LHCN-M2 (cell line): ENCODE measurements around the gene SFXN2. TPM values are rescaled to one million over a fixed set of nuclear protein-coding genes. Genes with fewer than 3 reads are reported as not detected.
A peak's percentile ranks its signal among the peaks of the same experiment; 100 is the strongest.

Experiments
- DNase-seq: peaks from one replicate; pipeline ENCODE4 v3.0.0-alpha.2; 2012; ENCODE audit warnings: low read depth
- total RNA-seq: library from RNA; depleted of rRNA; stranded (reverse); fragments of >200 nt; gene quantifications from 2 replicates; pipeline ENCODE4 v1.2.3, GENCODE V29; 2014

SFXN2 gene
- total RNA-seq, 1 experiment from 2014 or later, result 2.2 TPM

DNA sequence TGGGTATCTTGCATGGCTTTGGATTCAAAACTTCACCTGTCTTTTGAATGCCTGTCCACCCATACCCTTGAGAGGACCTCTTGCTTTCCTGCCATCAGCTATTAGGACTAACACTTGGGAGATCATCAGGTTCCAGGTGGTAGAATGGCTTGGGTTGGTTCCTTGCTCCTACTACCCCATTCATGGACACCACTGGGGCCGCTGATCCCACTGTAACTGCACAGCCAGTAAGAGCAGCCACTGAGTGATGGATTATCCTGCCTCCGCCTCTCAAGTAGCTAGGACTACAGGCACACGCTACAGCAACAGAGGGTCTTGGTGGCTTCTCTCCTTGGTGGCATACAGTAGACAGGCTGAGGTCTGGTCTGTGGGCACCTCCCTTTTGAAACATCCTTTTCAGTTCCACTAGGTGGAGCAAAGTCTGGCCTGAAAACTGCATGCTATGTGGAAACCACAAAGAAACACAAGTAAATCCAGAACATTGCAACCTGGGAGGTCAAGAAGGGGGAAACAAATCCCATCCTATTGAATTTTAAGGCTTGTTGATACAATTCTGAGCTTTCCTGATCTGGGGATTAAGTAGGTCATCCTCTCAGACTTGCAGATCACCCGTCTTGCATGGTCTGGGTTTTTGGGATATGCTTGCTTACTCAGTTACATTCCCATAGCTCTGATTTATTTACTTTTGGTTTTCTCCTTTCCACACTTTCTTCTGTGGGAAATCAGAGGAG lies 38.7 kb downstream of the SFXN2 start:
- DNase-seq, result peak; percentile 86

DNA sequence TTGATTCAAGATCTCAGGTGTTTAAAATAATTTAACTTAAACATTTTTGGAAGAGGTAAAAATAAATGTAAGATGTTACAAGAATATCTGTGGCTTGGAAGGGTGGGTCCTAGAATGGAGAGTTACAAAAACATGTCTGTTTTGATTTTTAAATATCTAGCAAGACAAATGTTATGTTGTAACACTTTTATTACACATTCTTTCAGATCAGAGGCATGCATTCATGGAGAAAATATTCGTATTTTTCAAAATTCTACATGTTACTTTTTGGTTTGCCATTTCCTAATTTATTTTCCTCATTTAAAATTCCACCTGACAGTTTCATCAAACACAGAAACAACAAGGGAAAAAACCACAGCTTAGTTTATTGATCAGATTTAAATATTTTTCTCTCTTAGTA lies 39.3 kb downstream of the SFXN2 start:
- no peak for DNase-seq

DNA sequence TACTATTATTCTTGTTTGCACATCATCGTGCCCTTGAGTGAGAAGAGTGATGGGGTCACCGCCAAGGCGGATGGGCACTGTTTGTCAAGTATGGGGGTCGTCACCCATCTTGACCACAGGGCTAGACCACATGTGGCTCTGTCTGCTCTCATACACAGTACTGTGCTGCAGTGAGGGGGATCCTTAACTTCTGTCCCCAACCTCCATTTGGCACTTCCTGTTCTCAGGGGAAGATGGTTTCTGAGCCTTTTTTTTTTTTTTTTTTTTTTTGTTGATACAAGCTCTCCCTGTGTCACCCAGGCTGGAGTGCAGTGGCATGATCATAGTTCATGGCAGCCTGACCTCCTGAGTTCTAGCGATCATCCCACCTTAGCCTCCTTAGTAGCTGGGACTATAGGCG lies 42.9 kb downstream of the SFXN2 start:
- DNase-seq, result no peak

DNA sequence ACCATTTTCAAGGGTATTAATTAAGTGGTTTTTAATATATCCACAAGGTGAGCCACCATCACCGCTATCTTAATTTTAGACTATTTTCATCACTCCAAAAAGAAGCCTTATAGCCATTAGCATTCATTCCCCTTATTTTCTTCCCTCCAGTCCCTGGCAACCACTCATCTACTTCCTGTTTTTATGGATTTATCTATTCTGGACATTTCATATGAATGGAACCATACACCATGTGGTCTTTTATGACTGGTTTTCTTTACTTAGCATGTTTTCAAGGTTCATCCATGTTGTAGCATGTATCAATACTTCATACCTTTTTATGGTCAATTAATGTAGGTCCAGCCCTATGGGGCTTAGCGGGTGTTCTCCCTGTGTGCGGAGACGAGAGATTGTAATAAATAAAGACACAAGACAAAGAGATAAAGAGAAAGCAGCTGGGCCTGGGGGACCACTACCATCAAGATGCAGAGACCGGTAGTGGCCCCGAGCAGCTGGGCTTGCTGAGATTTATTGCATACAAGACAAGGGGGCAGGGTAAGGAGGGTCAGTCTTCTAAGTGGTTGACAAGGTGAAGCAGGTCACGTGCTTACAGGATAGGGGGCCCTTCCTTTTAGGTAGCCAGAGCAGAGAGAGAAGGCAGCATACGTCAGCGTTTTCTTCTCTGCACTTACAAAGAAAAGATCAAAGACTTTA lies 44.0 kb downstream of the SFXN2 start:
- DNase-seq, result peak; percentile 22

DNA sequence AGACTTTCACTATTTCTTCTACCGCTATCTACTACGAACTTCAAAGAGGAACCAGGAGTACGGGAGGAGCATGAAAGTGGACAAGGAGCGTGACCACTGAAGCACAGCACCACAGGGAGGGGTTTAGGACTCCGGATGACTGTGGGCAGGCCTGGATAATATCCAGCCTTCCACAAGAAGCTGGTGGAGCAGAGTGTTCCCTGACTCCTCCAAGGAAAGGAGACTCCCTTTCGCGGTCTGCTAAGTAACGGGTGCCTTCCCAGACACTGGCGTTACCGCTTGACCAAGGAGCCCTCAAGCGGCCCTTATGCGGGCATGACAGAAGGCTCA lies 44.5 kb downstream of the SFXN2 start:
- DNase-seq, result peak; percentile 41

DNA sequence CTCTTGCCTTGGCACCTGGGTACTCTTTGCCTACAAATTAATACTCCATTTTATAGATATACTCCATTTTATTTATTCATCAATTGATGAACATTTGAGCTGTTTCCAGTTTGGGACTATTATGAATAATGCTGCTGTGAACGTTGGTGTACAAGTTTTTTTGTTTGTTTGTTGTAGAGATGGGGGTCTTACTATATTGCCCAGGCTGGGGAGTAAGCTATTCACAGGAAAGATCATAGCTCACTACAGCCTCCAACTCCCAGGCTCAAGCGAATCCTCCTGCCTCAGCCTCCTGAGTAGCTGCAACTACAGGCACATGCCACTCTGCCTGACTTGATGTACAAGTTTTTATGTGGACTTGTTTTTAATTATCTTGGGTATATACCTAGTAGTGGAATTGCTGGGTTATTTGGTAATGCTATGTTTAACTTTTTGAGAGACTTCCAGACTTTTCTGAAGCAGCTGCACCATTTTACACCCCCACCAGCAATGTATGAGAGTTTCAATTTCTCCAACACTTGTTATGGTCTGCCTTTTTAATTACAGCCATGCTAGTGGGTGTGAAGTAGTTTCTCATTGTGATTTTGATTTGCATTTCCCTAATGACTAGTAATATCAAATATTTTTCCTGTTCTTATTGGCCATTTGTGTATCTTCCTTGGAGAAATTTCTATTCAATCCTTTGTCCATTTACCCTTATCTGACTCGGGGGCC lies 45.2 kb downstream of the SFXN2 start:
- DNase-seq, result no peak

DNA sequence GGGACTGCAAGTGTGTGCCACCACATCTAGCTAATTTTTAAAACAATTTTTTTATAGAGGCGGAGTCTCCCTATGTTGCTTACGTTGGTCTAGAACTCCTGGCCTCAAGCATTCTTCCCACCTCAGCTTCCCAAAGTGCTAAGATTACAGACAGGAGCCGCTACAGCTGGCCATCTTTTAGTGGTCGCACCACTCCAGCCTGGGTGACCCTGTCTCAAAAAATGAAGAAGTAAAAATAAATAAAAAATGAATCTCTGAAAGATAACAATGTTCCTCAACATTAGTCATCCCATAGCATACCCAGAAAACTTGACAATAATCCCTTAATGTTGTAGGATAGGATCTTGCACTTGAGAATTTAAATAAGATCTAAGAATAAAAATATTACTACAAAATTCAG lies 47.5 kb downstream of the SFXN2 start:
- DNase-seq, result no peak

DNA sequence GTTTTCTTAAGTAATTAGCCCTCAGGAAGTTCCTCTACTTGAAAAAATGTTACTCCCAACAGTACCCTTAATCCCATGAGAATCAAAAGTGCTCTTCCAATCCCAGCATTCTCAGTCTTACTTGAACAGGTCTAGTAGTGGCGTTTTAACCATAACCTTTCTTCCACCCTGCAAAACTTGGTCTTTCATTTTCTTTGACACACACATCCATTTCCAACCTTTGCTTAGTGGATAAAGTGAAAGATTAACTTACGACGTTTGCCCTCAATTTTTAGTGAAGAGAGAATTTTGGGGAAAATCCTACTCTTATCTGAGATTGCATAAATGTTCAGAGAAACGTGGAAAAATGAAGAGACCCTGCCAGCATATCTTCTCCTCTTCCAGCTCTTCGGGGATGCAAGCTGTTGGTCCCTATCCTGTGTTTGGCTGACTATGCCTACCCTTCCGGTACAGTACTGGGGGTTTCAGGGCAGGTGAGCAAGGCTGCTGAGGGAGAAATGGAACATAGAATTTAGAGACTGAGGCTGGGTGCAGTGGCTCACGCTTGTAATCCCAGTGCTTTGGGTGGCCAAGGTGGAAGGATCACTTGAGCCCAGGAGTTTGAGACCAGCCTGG lies 48.1 kb downstream of the SFXN2 start:
- DNase-seq, result no peak

DNA sequence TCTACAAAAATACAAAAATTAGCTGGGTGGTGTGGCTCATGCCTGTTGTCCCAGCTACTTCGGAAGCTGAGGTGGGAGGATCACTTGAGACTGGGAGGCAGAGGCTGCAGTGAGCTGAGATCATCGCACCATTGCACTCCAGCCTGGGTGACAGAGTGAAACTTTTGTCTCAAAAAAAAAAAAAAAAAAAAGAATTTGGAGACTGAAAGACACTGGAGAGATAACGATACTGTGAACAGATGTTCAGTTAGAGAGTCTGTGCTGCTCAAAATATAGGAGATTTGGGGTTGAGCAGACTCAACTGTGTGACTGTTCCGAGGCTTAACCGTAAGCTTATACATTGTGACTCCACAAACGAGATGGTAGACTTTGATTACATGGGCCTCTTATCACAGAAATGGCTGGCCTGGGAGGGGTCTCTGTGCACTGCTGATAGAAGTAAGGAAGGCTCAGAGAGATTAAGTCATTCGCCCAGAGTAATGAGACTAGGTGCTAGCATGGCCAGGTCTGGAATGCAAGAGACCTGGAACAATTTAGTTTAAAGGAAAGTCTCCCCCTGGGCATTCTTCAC lies 48.7 kb downstream of the SFXN2 start:
- DNase-seq, result no peak

DNA sequence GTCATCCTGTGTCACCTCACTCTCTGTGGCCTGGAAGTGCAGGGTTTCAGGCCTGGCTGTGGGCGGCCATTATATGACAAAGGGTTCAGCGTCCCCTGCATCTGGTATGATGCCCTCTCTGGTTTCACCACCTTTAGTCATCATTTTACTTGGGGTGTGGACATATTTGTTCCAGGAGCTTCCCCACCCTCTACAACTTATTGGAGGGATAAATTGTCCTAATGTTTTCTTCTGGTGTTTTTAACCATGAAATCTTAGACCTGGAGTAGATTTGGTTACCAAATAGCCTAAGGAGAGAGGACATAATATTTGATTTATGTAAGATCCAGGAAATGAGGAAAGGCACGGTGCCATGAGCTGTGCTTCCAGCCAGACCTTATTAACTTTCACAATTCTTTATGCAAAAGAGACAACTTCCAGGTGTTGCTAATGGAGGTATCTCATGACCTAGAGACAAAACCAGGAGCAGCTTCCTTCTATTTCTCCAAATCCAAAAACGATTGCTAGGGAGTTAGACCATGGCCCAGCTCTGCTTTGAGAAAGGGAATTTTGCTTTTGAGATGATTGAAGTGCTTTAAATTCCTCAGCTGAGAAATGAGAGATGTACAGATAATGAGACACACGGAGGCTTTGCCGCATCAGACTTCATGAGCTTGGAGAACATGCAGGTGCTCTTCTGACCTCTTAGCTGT lies 50.2 kb downstream of the SFXN2 start:
- no peak for DNase-seq

DNA sequence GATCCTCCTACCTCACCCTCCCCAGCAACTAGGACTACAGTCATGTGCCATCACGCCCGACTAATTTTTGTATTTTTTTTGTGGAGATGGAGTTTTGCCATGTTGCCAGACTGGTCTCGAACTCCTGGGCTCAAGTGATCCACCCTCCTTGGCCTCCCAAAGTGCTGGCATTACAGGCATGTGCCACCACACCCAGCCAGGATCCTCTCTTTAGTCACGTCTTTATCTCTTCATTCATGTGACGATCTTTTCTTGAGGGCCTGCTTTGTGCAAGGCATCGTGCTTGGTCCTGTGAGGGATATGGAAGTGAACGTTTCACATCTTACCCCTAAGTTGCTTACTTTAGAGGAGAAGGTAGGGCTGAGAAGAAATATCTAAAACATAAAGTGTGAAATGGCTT lies 50.9 kb downstream of the SFXN2 start:
- no peak for DNase-seq

DNA sequence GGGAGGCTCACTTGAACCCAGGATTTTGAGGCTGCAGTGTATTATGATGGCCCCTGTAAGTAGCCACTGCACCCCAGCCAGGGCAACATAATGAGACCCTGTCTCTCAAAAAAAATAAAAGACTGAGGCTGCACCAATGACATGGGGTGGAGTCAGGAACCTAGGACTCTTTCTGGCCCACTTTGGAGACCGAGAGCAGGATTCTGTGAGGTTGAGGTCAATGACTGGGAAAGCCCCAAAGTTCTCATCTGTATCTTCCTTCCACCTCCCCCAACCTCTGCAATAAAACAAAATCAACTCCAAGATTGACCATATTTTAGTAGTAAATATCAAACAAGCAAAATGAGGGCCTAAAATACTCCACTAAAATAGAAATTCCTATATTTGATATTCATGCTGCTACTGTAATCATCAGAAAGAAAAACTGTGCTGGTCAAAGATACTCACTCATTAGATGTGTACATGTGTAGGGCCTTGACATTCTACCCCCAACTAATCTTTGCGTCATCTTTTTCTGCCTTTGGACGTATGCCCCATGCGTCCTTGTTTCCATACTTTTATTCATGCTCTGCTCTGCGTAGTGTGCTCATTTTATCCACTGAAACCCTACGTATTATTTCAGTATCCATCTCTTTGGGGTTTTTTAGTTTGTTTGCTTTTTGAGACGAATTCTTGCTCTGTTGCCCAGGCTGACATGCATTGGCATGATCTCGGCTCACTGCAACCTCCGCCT lies 53.2 kb downstream of the SFXN2 start:
- no peak for DNase-seq

DNA sequence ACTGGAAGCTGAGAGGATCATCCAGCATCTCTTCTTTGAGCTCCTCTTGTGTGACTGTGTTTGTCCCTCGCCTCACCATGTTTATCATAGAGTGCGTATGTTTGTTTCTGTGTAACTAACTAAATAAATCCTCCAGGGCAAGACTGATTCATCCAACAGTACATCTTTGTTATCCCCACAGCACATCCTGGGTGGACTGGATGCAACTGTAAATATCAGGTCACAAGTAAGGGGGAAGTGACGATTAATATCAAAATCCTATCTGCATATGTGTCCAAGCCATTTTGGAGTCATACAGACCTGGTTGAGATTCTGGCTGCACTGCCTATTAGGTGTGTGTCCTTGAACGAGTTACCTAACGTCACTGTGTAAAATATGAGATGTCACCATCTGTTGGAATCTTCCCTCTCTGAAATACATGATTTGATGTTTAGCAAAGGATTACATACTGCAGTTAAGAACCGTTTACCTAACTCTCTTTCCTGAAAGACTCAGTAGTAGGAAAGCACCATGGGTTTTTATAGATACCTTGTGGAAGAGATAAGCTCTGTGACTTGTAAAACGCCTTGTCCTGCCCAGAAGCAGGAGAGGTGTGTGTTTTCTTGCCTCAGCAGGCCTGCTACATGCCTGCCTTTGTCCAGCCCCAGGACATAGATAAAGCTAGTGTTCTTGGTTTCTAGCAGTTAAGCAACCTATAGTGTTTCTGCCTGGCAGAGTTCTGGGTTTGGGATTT lies 55.1 kb downstream of the SFXN2 start:
- peak; percentile 24 for DNase-seq

DNA sequence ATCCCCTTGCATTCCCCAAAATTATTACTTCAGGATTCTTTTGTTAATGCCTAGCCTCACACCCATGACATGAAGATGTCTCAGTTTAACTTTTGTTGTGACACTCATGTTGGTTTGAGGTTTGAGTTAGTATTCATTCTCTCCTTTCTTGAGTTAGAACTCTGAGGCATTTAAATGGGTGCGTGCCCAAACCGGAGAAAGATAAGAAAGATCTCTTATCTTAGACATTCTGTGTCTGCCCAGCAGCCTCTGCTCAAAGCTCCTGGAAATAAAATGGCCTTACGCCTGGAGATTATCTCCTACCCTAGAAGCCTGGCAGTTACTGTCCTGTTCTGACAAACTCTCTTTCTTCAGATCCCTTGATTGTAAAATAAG lies 55.7 kb downstream of the SFXN2 start:
- no peak for DNase-seq

DNA sequence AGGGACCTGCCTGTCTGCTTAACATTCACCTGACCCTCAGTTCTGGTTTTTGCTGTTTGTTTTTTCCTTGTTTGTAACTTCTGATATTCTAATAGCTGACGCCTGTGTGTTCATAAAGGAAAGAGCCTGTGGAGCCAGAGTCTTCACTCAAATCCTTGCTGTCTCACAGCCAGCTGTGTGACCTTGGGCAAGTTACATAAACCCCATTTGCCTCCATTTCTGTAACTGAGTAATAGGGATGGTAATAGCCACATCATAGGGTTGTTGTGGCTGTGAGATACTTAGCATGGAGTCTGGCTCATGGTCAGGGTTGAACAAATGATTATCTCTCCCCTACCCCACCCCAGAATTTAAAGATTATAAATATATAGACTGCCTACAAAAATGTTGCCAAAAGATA lies 56.4 kb downstream of the SFXN2 start:
- DNase-seq, result no peak

DNA sequence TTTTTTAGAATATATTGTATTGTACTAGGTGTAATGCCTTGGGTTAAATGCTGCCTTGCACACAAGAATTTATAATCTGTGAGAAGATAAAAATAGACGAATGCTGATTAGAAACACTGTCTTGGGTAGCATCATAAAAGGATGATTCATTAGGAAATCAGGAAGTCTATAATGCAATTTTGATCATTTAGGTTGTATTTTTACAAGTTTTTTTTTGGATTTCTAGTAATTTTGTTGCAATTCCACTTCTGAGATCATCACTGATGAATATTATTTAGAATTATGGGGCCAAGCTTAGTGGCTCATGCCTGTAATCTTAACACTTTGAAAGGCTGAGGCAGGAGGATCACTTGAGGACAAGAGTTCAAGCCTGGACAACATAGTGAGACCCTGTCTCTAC lies 58.9 kb downstream of the SFXN2 start:
- peak; percentile 30 for DNase-seq

DNA sequence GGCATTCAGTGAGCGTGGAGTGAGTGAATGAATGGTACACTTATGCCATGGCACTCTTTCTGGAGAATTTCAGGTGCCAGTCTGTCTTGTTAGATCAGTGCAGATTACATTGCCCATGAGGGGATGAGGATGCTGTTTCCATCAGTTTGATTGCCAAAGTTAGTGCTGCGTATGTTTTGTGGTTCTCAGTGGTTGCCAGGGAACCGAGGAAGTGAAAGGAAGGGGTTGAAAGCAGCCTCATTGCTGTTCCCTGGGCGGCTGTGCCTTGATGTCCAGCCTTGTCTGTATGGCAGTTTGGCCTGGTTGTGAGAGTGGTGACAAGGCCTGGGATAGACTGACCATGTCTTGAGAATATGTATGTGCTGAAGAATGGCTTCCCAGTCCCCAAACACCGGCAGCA lies 59.5 kb downstream of the SFXN2 start:
- DNase-seq, result peak; percentile 34

DNA sequence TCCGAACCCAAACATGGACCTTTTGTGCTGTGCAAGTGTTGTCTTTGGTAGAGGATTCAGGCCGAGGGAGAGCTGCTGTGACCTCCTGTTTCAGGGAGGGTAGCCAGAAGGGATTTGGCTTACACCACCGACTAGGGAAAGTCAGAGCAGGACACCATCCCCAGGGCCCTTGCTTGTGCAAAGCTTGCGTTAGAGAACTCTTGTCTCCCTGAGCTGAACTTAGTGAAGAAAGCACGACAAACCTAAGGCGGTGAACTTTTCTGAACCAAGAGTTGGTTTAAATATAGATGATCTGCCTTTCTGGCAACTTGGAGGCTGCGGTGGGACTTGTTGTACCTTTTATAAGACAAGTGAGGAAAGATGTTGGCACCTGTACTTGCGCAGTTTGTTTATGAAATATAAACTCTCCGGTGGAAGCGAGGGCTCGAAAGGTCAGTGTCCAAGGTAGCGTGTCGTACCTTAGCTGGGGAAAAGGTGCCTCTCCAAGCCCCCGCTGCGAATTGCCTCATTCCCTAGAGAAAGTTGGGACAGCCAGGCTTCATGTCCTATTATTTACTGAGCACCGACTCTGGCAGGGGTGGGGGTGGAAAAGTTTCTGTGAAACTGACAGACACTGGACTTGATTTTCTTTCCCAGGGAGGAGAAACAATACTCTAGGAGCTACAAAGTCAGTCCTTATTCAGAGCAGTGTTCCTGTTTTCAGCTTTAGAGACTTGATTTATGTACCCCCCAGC lies 60.9 kb downstream of the SFXN2 start:
- peak; percentile 56 for DNase-seq

DNA sequence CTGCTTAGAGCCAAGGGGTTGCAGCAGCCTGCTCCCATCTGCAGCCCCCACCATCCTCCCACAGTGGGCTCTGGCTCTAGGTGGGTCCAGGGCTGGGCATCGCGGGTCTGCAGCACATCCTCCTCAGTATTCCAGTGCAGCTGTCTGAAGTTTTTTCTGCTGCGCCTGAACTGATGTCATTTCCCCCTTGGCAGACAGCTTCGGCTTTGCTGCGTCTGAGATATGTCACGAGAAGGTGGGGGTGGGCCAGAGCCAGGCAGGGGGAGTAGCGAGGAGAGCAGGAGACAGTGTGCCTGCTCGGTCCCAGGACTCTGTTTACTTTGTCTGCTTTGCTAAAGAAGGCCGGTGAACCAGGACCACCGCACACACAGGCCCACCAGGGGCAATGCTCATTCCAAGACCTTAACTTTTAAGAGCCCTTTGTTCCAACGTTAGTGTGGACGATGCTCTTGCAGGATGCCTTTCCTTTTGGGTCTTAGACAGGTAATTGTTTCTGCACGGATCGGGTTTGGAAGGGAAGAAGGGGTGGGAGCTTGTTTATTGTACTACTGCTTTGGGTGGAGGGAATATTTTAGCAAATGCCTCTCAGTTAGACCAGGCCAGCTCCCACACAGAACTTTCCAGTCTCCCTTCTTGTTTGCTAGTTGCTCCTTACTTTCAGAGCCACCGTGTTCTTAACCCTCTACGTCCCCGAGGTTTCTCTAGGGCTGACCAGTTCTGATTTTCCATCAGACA lies 61.7 kb downstream of the SFXN2 start:
- peak; percentile 95 for DNase-seq
